A204.1 (cell line): Measurements from ENCODE around the gene IDH3B.
"Not testable (repeated sequence)": the region's sequence is repeated elsewhere in the genome, so short reads cannot be mapped to it uniquely, and the experiment has no call there.

ENCODE experiments used
- FAIRE-seq: peaks from 2 replicates; lab custom pipeline; 2012; peaks lifted over from hg19 to GRCh38; lab: Jason Lieb, UNC

The IDH3B gene

GRCh38 chr20:2663887-2664719 is at the start of gene IDH3B:
Gene IDH3B, minus strand, starts transcription at chr20:2664216. Its CDS starts 28 bp downstream, at chr20:2664188.
- FAIRE-seq: peak; percentile 51

- no peak for FAIRE-seq
These were observed 49.3 kb upstream of the IDH3B start for GRCh38 chr20:2713285-2713684.

GRCh38 chr20:2709205-2709981 is 45.4 kb upstream of the IDH3B start:
- no peak for FAIRE-seq

- no peak for FAIRE-seq
These were observed 44.6 kb upstream of the IDH3B start for GRCh38 chr20:2708665-2709064.

GRCh38 chr20:2708073-2708415 is 44.0 kb upstream of the IDH3B start:
- FAIRE-seq: no peak

GRCh38 chr20:2707353-2708072 is 43.5 kb upstream of the IDH3B start:
- FAIRE-seq: no peak

GRCh38 chr20:2706688-2707352 is 42.8 kb upstream of the IDH3B start:
- no peak for FAIRE-seq

- no peak for FAIRE-seq
These were observed 42.1 kb upstream of the IDH3B start for GRCh38 chr20:2705931-2706645.

- FAIRE-seq: no peak
These were observed 39.9 kb upstream of the IDH3B start for GRCh38 chr20:2703716-2704475.

GRCh38 chr20:2701671-2702081 is 37.7 kb upstream of the IDH3B start:
- FAIRE-seq: no peak

GRCh38 chr20:2700913-2701620 is 37.1 kb upstream of the IDH3B start:
- no peak for FAIRE-seq

GRCh38 chr20:2699775-2700413 is 35.9 kb upstream of the IDH3B start:
- FAIRE-seq: no peak

- FAIRE-seq: no peak
These were observed 34.9 kb upstream of the IDH3B start for GRCh38 chr20:2698912-2699311.

- FAIRE-seq: no peak
These were observed 34.3 kb upstream of the IDH3B start for GRCh38 chr20:2698186-2698817.

GRCh38 chr20:2697768-2698167 is 33.8 kb upstream of the IDH3B start:
- no peak for FAIRE-seq

- FAIRE-seq: no peak
These were observed 32.6 kb upstream of the IDH3B start for GRCh38 chr20:2696646-2697045.

- FAIRE-seq: not testable (repeated sequence)
These were observed 32.0 kb upstream of the IDH3B start for GRCh38 chr20:2695984-2696525.

- no peak for FAIRE-seq
These were observed 31.4 kb upstream of the IDH3B start for GRCh38 chr20:2695206-2695983.
